ENCODE results near the gene PAK4.

Gene PAK4

GRCh38 chr19:39147480-39147879, 21.9 kb downstream of the PAK4 start:
- TF ChIP-seq MAX (IDR thresholded peaks at IDR 0.05; ENCODE audit: low read depth, low read length) (no peak), CTCF (IDR thresholded peaks at IDR 0.05; ENCODE audit: low read depth, low read length) (no peak), MYC (IDR thresholded peaks at IDR 0.05; ENCODE audit: low read depth, low read length) (no peak), POLR2A (IDR thresholded peaks at IDR 0.05; ENCODE audit: extremely low read depth, insufficient read length) (no peak)
- H3K4me3 ChIP-seq (ENCODE audit: low read depth, low read length): no peak overlapping the region
- no peak for DNase-seq (ENCODE audit: low read depth)

- no peak overlapping the region for H3K4me3 ChIP-seq (ENCODE audit: low read depth, low read length)
- DNase-seq (ENCODE audit: low read depth): no peak
- TF ChIP-seq MAX (IDR thresholded peaks at IDR 0.05; ENCODE audit: low read depth, low read length) (no peak), MYC (IDR thresholded peaks at IDR 0.05; ENCODE audit: low read depth, low read length) (no peak), CTCF (IDR thresholded peaks at IDR 0.05; ENCODE audit: low read depth, low read length) (no peak), POLR2A (IDR thresholded peaks at IDR 0.05; ENCODE audit: extremely low read depth, insufficient read length) (no peak)
Observed at GRCh38 chr19:39148939-39149529, 23.4 kb downstream of the PAK4 start.

GRCh38 chr19:39150235-39150634, 24.6 kb downstream of the PAK4 start:
- no peak overlapping the region for H3K4me3 ChIP-seq (ENCODE audit: low read depth, low read length)
- no peak for DNase-seq (ENCODE audit: low read depth)
- TF ChIP-seq MYC (IDR thresholded peaks at IDR 0.05; ENCODE audit: low read depth, low read length): no peak
- TF ChIP-seq POLR2A (IDR thresholded peaks at IDR 0.05; ENCODE audit: extremely low read depth, insufficient read length): no peak
- TF ChIP-seq CTCF (IDR thresholded peaks at IDR 0.05; ENCODE audit: low read depth, low read length): no peak
- TF ChIP-seq MAX (IDR thresholded peaks at IDR 0.05; ENCODE audit: low read depth, low read length): no peak

GRCh38 chr19:39150807-39151600, 25.4 kb downstream of the PAK4 start:
- no peak overlapping the region for H3K4me3 ChIP-seq (ENCODE audit: low read depth, low read length)
- DNase-seq (ENCODE audit: low read depth): no peak
- TF ChIP-seq POLR2A (IDR thresholded peaks at IDR 0.05; ENCODE audit: extremely low read depth, insufficient read length) (no peak), MYC (IDR thresholded peaks at IDR 0.05; ENCODE audit: low read depth, low read length) (no peak), MAX (IDR thresholded peaks at IDR 0.05; ENCODE audit: low read depth, low read length) (no peak), CTCF (IDR thresholded peaks at IDR 0.05; ENCODE audit: low read depth, low read length) (no peak)

GRCh38 chr19:39152066-39152465, 26.5 kb downstream of the PAK4 start:
- DNase-seq (ENCODE audit: low read depth): no peak
- TF ChIP-seq POLR2A (IDR thresholded peaks at IDR 0.05; ENCODE audit: extremely low read depth, insufficient read length) (no peak), CTCF (IDR thresholded peaks at IDR 0.05; ENCODE audit: low read depth, low read length) (no peak), MAX (IDR thresholded peaks at IDR 0.05; ENCODE audit: low read depth, low read length) (no peak), MYC (IDR thresholded peaks at IDR 0.05; ENCODE audit: low read depth, low read length) (no peak)
- H3K4me3 ChIP-seq (ENCODE audit: low read depth, low read length): no peak overlapping the region

Measured in NB4 (cell line).